ENCODE measurements around the gene ATXN7L2.

Gene ATXN7L2

GRCh38 chr1:109454497-109455133 lies 29.1 kb upstream of the ATXN7L2 start:
- TF ChIP-seq ZC3H10 (CRISPR knock-in tag; IDR thresholded peaks at IDR 0.05) (no peak), ZNF565 (CRISPR knock-in tag; conservative IDR thresholded peaks at IDR 0.05; ENCODE audit: low read depth) (no peak)
- no peak for ATAC-seq

GRCh38 chr1:109457819-109458218 lies 25.9 kb upstream of the ATXN7L2 start:
- TF ChIP-seq ISL1 (CRISPR knock-in tag; IDR thresholded peaks at IDR 0.05) (no peak), PATZ1 (CRISPR knock-in tag; IDR thresholded peaks at IDR 0.05; ENCODE audit: borderline replicate concordance) (no peak), GLIS3 (CRISPR knock-in tag; IDR thresholded peaks at IDR 0.05) (no peak), TCF4 (CRISPR knock-in tag; IDR thresholded peaks at IDR 0.05; ENCODE audit: borderline replicate concordance) (no peak), SNAI2 (CRISPR knock-in tag; IDR thresholded peaks at IDR 0.05) (no peak), OSR1 (CRISPR knock-in tag; IDR thresholded peaks at IDR 0.05) (no peak), ZFP3 (CRISPR knock-in tag; IDR thresholded peaks at IDR 0.05) (no peak), TSHZ2 (CRISPR knock-in tag; IDR thresholded peaks at IDR 0.05) (no peak), ARNTL (CRISPR knock-in tag; IDR thresholded peaks at IDR 0.05; ENCODE audit: borderline replicate concordance, low read depth) (no peak), RARB (CRISPR knock-in tag; IDR thresholded peaks at IDR 0.05) (no peak), ZC3H10 (CRISPR knock-in tag; IDR thresholded peaks at IDR 0.05) (no peak), ZNF8 (CRISPR knock-in tag; IDR thresholded peaks at IDR 0.05) (no peak), PPARA (CRISPR knock-in tag; IDR thresholded peaks at IDR 0.05; ENCODE audit: borderline replicate concordance) (no peak), ZNF70 (CRISPR knock-in tag; IDR thresholded peaks at IDR 0.05) (no peak), ZFP30 (CRISPR knock-in tag; IDR thresholded peaks at IDR 0.05) (no peak), BACH2 (CRISPR knock-in tag; IDR thresholded peaks at IDR 0.05; ENCODE audit: borderline replicate concordance) (no peak)
- TF ChIP-seq, protein P1, sequence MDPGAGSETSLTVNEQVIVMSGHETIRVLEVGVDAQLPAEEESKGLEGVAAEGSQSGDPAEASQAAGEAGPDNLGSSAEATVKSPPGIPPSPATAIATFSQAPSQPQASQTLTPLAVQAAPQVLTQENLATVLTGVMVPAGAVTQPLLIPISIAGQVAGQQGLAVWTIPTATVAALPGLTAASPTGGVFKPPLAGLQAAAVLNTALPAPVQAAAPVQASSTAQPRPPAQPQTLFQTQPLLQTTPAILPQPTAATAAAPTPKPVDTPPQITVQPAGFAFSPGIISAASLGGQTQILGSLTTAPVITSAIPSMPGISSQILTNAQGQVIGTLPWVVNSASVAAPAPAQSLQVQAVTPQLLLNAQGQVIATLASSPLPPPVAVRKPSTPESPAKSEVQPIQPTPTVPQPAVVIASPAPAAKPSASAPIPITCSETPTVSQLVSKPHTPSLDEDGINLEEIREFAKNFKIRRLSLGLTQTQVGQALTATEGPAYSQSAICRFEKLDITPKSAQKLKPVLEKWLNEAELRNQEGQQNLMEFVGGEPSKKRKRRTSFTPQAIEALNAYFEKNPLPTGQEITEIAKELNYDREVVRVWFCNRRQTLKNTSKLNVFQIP (CRISPR knock-in tag; IDR thresholded peaks at IDR 0.05; ENCODE audit: borderline replicate concordance, low read depth) = no peak
- TF ChIP-seq, protein P2, sequence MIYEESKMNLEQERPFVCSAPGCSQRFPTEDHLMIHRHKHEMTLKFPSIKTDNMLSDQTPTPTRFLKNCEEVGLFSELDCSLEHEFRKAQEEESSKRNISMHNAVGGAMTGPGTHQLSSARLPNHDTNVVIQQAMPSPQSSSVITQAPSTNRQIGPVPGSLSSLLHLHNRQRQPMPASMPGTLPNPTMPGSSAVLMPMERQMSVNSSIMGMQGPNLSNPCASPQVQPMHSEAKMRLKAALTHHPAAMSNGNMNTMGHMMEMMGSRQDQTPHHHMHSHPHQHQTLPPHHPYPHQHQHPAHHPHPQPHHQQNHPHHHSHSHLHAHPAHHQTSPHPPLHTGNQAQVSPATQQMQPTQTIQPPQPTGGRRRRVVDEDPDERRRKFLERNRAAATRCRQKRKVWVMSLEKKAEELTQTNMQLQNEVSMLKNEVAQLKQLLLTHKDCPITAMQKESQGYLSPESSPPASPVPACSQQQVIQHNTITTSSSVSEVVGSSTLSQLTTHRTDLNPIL (CRISPR knock-in tag; IDR thresholded peaks at IDR 0.05; ENCODE audit: low read depth) = no peak
- TF ChIP-seq, protein P3, sequence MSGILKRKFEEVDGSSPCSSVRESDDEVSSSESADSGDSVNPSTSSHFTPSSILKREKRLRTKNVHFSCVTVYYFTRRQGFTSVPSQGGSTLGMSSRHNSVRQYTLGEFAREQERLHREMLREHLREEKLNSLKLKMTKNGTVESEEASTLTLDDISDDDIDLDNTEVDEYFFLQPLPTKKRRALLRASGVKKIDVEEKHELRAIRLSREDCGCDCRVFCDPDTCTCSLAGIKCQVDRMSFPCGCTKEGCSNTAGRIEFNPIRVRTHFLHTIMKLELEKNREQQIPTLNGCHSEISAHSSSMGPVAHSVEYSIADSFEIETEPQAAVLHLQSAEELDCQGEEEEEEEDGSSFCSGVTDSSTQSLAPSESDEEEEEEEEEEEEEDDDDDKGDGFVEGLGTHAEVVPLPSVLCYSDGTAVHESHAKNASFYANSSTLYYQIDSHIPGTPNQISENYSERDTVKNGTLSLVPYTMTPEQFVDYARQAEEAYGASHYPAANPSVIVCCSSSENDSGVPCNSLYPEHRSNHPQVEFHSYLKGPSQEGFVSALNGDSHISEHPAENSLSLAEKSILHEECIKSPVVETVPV (CRISPR knock-in tag; IDR thresholded peaks at IDR 0.05) = no peak
- ATAC-seq = no peak

DNA sequence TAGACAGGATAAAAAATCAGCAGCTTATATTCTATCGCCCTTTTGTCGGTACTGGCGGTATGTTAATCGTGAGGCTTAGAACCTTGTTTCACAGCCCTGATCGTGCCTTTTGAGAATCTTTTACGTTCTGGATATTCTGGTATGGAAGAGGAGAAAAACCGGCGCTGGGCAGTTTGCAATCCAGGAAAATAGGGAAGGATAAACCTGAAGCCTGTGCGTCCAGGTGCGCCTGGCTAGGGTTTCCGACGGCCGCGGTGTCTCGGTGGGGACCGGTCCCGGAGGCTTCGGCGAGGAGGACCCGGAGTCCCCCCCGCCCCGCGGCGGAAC lies 17.6 kb upstream of the ATXN7L2 start:
- ATAC-seq = no peak
- TF ChIP-seq ESRRG (CRISPR knock-in tag; IDR thresholded peaks at IDR 0.05) = no peak
- no peak for TF ChIP-seq ZNF70 (CRISPR knock-in tag; IDR thresholded peaks at IDR 0.05)
- TF ChIP-seq RARB (CRISPR knock-in tag; IDR thresholded peaks at IDR 0.05) = no peak
- no peak for TF ChIP-seq ISL1 (CRISPR knock-in tag; IDR thresholded peaks at IDR 0.05)
- TF ChIP-seq ZC3H10 (CRISPR knock-in tag; IDR thresholded peaks at IDR 0.05) = no peak
- no peak for TF ChIP-seq TCF4 (CRISPR knock-in tag; IDR thresholded peaks at IDR 0.05; ENCODE audit: borderline replicate concordance)
- no peak for TF ChIP-seq TSHZ2 (CRISPR knock-in tag; IDR thresholded peaks at IDR 0.05)
- no peak for TF ChIP-seq ZFP30 (CRISPR knock-in tag; IDR thresholded peaks at IDR 0.05)
- TF ChIP-seq, protein P3 (CRISPR knock-in tag; IDR thresholded peaks at IDR 0.05) = no peak
- TF ChIP-seq ARNTL (CRISPR knock-in tag; IDR thresholded peaks at IDR 0.05; ENCODE audit: borderline replicate concordance, low read depth) = no peak
- no peak for TF ChIP-seq ZFP3 (CRISPR knock-in tag; IDR thresholded peaks at IDR 0.05)
- TF ChIP-seq TOX (CRISPR knock-in tag; IDR thresholded peaks at IDR 0.05; ENCODE audit: borderline replicate concordance) = no peak

Data from SK-N-SH treated with all-trans-retinoic acid at 6 μM for 48 hours (cell line).